Measurements from ENCODE around the gene CMSS1.
A peak's percentile ranks its signal among the peaks of the same experiment; 100 is the strongest.

The CMSS1 gene

GRCh38 chr3:99858469-99858868 lies 40.8 kb downstream of the CMSS1 start:
- H3K27ac ChIP-seq, result peak overlapping the region; percentile 78 to 98
- no peak overlapping the region for H3K4me3 ChIP-seq
- TF ChIP-seq CTCF (IDR thresholded peaks at IDR 0.05), result no peak
- no peak for DNase-seq (ENCODE audit: low spot score)

GRCh38 chr3:99859825-99860224 lies 42.2 kb downstream of the CMSS1 start:
- DNase-seq (ENCODE audit: low spot score), result no peak
- TF ChIP-seq CTCF (IDR thresholded peaks at IDR 0.05), result no peak
- Histone ChIP-seq H3K27ac (peak overlapping the region; percentile 78 to 98), H3K4me3 (peak overlapping the region; percentile 23)

- no peak for TF ChIP-seq CTCF (IDR thresholded peaks at IDR 0.05)
- Histone ChIP-seq H3K27ac (peak overlapping the region; percentile 87 to 98), H3K4me3 (peak overlapping the region; percentile 34)
- no peak for DNase-seq (ENCODE audit: low spot score)
Observed at GRCh38 chr3:99861216-99861615, 43.6 kb downstream of the CMSS1 start.

- Histone ChIP-seq H3K4me3 (peak overlapping the region; percentile 1), H3K27ac (peak overlapping the region; percentile 87 to 98)
- TF ChIP-seq CTCF (IDR thresholded peaks at IDR 0.05), result no peak
- DNase-seq (ENCODE audit: low spot score), result no peak
Observed at GRCh38 chr3:99862208-99862607, 44.5 kb downstream of the CMSS1 start.

- H3K27ac ChIP-seq, result peak overlapping the region; percentile 87 to 98
- no peak for TF ChIP-seq CTCF (IDR thresholded peaks at IDR 0.05)
- no peak for DNase-seq (ENCODE audit: low spot score)
- H3K4me3 ChIP-seq, result peak overlapping the region; percentile 1
Observed at GRCh38 chr3:99863002-99863401, 45.3 kb downstream of the CMSS1 start.

GRCh38 chr3:99863588-99863987 lies 45.9 kb downstream of the CMSS1 start:
- DNase-seq (ENCODE audit: low spot score), result no peak
- peak overlapping the region; percentile 87 to 98 for H3K27ac ChIP-seq
- H3K4me3 ChIP-seq, result no peak overlapping the region
- TF ChIP-seq CTCF (IDR thresholded peaks at IDR 0.05), result no peak

GRCh38 chr3:99864289-99864688 lies 46.6 kb downstream of the CMSS1 start:
- H3K4me3 ChIP-seq, result peak overlapping the region; percentile 50
- no peak for DNase-seq (ENCODE audit: low spot score)
- TF ChIP-seq CTCF (IDR thresholded peaks at IDR 0.05), result no peak
- H3K27ac ChIP-seq, result peak overlapping the region; percentile 87 to 98
